ENCODE results near the gene CD37.
"Not testable (repeated sequence)": the region's sequence is repeated elsewhere in the genome, so short reads cannot be mapped to it uniquely, and the experiment has no call there.

The CD37 gene

GRCh38 chr19:49348305-49349189 lies 13.3 kb downstream of the CD37 start:
- DNase-seq: no peak

GRCh38 chr19:49349567-49349966 lies 14.4 kb downstream of the CD37 start:
- no peak for DNase-seq

GRCh38 chr19:49355909-49356353 lies 20.7 kb downstream of the CD37 start:
- DNase-seq: no peak

GRCh38 chr19:49356382-49356781 lies 21.2 kb downstream of the CD37 start:
- DNase-seq: no peak

GRCh38 chr19:49357186-49357585 lies 22.0 kb downstream of the CD37 start:
- DNase-seq: no peak

GRCh38 chr19:49359851-49360820 lies 24.9 kb downstream of the CD37 start:
- DNase-seq: no peak

GRCh38 chr19:49361438-49362047 lies 26.3 kb downstream of the CD37 start:
- no peak for DNase-seq

- DNase-seq: no peak
Measured at GRCh38 chr19:49362048-49362928, 27.1 kb downstream of the CD37 start, which contains the start of gene TEAD2. TEAD2 (minus strand) TSS chr19:49362416; CDS start chr19:49360075, 2,341 bp downstream.

GRCh38 chr19:49362929-49363267 lies 27.7 kb downstream of the CD37 start:
- DNase-seq: no peak

GRCh38 chr19:49363268-49364082 lies 28.3 kb downstream of the CD37 start, which contains the start of gene DKKL1:
DKKL1 (plus strand) TSS chr19:49363877; CDS start chr19:49363999, 122 bp downstream.
- DNase-seq: peak; percentile 26 to 51 (median 48)

GRCh38 chr19:49364083-49364737 lies 29.0 kb downstream of the CD37 start:
- no peak for DNase-seq

GRCh38 chr19:49366110-49366509 lies 30.9 kb downstream of the CD37 start:
- no peak for DNase-seq

GRCh38 chr19:49368711-49369358 lies 33.6 kb downstream of the CD37 start:
- DNase-seq: no peak

GRCh38 chr19:49371184-49371583 lies 36.0 kb downstream of the CD37 start:
- no peak for DNase-seq

- DNase-seq: not testable (repeated sequence)
Measured at GRCh38 chr19:49373174-49373573, 38.0 kb downstream of the CD37 start.

- DNase-seq: no peak
Measured at GRCh38 chr19:49374665-49375434, 39.6 kb downstream of the CD37 start.

- DNase-seq: no peak
Measured at GRCh38 chr19:49378512-49378911, 43.3 kb downstream of the CD37 start.

- no peak for DNase-seq
Measured at GRCh38 chr19:49380391-49380790, 45.2 kb downstream of the CD37 start.

GRCh38 chr19:49382639-49383038 lies 47.4 kb downstream of the CD37 start:
- no peak for DNase-seq
